Posterior vena cava (tissue), 2 donors: ENCODE data around the gene IPCEF1. TPM values are rescaled to one million over a fixed set of nuclear protein-coding genes. Genes with fewer than 3 reads are reported as not detected.

Source experiments
- DNase-seq: peaks from one replicate; pipeline ENCODE4 v3.0.0-alpha.2; 2020; ENCODE audit warnings: low spot score
- intact Hi-C, 2 donors: fragments of 100-400 bp; cut with DNase I; formaldehyde crosslinking; loops; one replicate each; pipeline versions ENCODE4 v1.14.1 to v1.14.2; 2022 to 2023
- total RNA-seq, 2 donors: library from RNA; stranded (reverse); fragmentation: NEBNext Ultra II Directional; extraction: Animal tissue kit (Norgen Biotek cat#: 25700); gene quantifications; one replicate each; pipeline ENCODE4 v1.2.1, GENCODE V29; 2021
- donor health status: DM: yes; HTN: yes; CAD: no.
- donor health status: DM: yes; HTN: yes; CAD: no.

The IPCEF1 gene
- total RNA-seq, 2 donors from 2014 or later, result 3.7 to 4.0 TPM

- intact Hi-C loops, result no loop called here
- DNase-seq, result no peak
Measured at GRCh38 chr6:154234019-154234772, 122.4 kb downstream of the IPCEF1 start.

DNA sequence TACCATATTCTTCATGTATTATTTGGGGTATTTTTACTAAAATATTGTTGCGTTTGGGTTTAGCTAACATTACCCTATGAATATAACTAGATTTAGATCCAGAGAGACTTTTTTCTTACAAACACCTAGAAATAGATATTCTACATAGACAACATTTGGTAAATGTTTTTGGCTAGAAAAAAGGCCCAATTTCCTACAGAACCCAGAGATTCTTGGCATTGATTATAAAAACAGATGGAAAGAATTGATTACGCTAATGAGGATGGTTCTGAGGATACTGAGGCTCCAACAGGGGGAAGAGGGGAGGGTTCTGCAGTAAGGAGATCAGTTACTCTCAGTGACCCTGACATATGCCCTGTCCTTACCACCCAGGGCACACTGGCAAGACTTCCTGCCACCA lies 123.2 kb downstream of the IPCEF1 start:
- intact Hi-C loops, result no loop called here
- no peak for DNase-seq

- intact Hi-C loops, result no loop called here
- DNase-seq, result no peak
Measured at GRCh38 chr6:154232013-154232910, 124.3 kb downstream of the IPCEF1 start.

GRCh38 chr6:154230910-154231595 lies 125.5 kb downstream of the IPCEF1 start:
- intact Hi-C loops, result no loop called here
- no peak for DNase-seq

DNA sequence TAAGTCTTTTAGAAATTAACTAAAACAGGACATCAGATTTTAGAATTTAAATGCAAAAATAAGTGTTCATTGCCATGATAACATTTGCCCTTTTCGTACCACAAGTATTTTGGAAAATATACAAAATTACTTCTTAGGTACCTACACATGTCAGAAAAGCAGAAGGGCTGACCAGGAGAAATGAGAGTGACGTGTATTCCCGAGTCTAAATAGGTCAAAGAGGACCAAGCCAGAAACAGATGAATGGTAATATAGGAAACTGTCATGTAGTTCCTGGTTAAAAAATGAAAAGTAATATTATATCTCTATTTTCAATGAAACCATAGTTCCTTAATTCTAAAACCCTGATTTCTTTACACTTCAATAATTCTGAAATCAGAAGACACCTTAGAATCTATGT lies 126.2 kb downstream of the IPCEF1 start:
- intact Hi-C loops, result no loop called here
- DNase-seq, result no peak

DNA sequence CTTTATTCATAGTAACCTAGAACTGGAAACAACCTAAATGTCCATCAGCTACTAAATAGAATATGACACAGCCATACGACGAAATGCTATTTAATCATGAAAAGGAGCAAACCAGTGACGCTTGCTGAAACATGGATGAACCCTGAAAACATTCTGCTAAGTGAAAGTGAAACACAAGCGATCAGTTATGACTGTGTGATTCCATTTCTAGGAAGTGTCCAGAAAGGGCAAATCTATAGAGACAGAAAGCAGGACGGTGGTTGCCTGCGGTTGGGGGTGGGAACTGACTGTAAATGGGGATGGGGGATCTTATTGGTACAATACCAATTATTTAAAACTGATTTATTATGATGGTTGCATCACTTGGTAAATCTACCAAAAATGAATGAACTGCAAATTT lies 126.8 kb downstream of the IPCEF1 start:
- no peak for DNase-seq
- intact Hi-C loops, result no loop called here

- intact Hi-C loops, result no loop called here
- no peak for DNase-seq
Measured at GRCh38 chr6:154228521-154228905, 128.1 kb downstream of the IPCEF1 start.

DNA sequence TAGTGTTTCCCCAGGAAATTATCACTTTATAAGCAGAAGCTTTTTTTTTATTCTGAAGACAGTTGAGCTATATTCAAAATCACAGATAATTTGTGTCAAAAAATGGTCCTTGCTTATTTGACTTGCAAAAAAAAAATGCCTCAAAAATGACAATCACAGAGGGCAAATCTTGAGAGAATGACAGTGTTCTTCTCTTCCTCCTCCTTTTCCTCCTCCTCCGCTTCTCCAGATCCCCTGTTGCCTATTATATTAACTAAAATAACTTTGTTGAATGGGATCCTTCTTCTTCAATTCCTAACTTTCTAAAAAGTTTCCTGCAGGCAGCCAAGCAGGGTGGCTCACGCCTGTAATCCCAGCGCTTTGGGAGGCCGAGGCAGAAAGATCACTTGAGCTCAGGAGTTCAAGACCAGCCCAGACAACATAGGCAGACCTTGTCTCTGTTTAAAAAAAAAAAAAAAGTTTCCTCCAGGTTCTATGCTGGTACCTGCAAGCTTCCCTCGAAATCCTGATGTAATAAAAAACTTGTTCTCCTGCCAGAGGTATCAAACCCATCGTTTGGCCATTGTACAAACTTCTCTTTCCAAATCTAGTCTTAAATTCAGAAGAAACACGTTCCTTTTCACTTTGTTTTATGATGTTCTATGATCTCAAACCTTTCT lies 128.6 kb downstream of the IPCEF1 start:
- intact Hi-C loops, result no loop called here
- no peak for DNase-seq

DNA sequence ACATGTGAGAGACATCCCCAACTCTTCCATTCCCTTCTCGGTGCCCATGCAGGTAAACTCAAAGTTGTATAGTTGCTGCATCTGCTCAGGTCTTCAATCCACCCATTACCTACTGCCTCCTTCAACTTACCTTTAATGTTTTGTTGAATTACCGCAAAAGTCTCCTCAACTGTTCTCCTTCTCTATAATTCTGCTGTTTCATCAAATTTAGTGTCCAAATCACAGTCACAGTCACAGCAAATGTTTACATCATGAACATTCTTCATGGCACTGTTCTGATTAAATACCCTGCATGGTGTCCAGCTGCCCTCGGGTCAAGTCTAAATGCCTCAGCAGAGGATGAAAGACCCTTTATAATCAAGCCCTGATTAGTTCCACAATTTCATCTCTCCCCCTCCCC lies 130.1 kb downstream of the IPCEF1 start:
- no peak for DNase-seq
- intact Hi-C loops, result no loop called here

DNA sequence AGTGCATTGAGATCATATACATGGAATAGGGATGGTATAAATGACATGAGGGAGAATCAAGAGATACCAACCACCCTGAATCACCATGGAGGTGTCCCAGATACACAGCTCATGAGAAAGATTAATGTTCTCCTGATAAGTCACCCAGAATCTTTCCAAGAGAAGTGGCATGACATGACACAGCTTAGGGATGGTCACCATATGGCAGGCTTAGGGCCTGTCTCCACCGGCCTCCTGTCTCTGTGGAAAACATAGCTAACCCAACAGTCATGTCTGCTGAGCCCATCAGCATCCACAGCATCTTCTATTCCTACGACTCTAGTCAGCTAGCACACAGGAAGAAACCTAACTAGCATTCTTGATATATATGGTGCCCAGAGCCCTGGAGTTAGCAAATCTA lies 133.3 kb downstream of the IPCEF1 start:
- intact Hi-C loops, result no loop called here
- no peak for DNase-seq

DNA sequence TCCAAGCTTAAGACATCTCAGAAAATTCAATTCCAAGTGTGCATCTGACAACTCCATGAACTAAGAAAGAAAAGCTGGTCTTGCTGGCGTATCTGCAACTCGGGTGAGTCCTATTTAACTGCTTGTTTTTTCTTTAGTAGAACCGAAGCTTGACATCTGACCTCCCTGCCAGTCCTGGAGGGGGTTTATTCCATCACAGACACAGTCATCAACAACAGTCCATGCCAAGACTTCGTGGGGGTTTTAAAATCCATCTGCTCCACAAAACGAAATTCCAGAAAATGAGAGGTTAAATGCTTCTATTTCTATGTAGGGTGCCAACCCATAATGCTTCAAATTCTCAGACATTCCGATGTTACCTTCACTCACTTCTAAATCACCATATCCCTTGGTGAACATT lies 133.9 kb downstream of the IPCEF1 start:
- intact Hi-C loops, result no loop called here
- no peak for DNase-seq

GRCh38 chr6:154219250-154219649 lies 137.4 kb downstream of the IPCEF1 start:
- DNase-seq, result no peak
- intact Hi-C loops, result no loop called here

DNA sequence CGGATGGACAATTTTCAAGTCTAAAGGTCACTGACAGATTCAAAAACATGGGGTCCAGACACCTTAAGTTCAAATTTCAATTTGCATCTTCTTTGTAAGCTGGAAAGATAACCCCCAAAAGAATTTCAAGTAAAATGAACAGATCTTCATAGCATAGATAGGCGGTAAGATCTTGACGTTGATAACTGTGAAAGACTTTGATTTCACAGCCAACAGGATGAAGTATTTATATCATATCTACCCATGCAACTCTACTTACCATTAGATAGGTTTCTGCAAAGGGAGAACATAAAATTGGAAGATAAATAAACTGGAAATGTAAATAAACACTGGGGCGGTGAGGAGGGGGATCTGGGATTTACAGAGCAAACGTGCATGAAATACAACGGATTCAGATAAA lies 137.8 kb downstream of the IPCEF1 start:
- intact Hi-C loops, result no loop called here
- DNase-seq, result no peak

DNA sequence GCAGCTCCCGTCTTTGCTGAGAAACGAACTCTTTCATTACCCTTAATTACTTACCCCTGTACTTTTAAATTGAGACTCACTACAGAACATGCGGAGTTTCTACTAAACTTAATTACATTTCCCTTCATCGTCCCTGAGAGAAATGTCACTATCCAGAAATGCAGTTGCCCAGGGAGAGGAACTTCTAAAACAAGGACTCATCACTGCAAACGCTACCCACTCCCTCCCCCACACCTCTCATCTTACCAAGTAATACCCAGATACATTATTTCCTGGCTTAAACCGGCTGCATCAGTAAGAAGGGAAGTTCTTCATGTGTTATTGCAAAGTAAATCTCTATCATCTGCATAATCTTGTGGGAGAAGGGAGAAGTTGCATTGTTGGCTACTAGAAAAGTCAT lies 138.3 kb downstream of the IPCEF1 start:
- intact Hi-C loops, result no loop called here
- DNase-seq, result no peak

DNA sequence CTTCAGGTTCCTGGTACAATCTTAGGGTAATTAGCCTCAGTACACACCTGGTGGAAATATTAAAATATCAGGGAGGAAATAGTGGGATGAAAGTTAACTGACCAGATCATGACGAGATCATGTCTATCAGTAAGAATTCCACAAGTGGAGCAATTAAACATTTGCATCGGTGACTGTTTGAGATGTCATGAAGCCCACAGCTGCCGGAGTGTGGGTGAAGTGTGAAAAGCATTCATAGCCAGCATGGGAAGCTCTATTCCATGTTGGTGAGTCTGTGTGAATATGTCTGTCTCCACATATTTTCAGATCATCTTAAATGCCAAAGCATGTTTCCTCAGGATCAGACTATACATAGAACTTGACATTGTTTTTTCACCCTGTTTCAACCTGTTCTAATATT lies 142.8 kb downstream of the IPCEF1 start:
- no peak for DNase-seq
- intact Hi-C loops, result no loop called here

- intact Hi-C loops, result no loop called here
- DNase-seq, result no peak
Measured at GRCh38 chr6:154210678-154211077, 145.9 kb downstream of the IPCEF1 start.

GRCh38 chr6:154209555-154209954 lies 147.0 kb downstream of the IPCEF1 start:
- intact Hi-C loops, result no loop called here
- no peak for DNase-seq

DNA sequence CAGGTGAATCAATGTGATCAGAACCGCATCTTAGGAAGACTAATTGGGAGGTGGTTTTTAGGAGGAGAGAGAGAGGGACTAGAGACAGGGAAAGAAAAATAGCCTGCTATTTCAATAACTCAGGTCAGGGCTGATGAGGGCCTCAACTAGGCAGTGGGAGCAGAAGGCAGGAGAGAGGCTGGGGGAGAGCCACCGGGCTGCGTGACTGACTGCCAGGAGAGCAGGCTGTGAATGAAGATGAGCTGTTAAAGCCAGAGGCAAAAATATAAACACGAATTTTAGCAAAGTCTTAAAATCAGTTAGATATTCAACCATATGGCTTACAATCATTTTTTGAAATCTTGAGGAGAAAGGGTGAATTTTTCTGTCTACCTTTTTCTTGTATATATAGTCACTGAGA lies 149.6 kb downstream of the IPCEF1 start:
- DNase-seq, result no peak
- intact Hi-C loops, result no loop called here

DNA sequence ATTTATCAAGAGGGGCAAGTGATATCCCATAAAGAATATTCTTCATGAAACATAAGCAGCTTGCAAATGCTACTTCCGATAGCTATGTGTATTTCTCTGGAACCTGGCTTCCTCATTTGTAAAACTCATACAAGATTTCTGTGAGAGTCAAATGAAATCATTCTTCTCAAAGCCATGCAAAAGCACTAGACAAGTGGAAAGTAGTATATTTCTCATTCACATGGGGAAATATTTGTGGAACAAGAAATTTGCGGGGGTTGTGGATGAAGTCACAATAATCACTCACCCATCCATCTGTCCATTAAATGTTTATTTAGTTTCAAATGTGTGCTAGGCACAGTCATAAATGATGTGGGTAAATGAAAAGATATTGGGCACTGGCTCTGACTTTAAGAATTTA lies 150.5 kb downstream of the IPCEF1 start:
- DNase-seq, result no peak
- intact Hi-C loops, result no loop called here

DNA sequence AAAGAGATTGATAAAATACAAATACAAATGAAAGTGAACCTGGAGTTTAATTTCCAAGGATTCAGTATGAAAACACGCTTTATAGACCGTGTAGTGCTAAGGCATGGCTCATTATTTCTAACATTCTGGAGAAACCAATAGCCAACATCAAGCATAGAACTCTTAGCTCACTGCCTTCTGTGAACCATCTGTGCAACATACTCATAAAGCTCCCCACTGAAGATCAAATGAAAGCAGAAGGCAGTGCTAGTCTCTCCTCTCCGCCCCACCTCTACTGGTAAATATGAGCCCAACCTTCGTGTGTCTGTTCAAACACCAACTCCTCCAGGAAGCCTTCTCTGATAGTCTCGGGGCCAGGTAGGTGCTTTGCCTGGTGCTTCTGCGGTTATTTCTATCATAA lies 153.6 kb downstream of the IPCEF1 start:
- intact Hi-C loops, result no loop called here
- DNase-seq, result no peak
